Muscle layer of colon (tissue), 2 donors: ENCODE data around the gene PBLD.
A peak's percentile ranks its signal among the peaks of the same experiment; 100 is the strongest.

Source experiments
- H3K27ac ChIP-seq: one replicate; pipeline ENCODE4 v1.7.0; 2013; ENCODE audit warnings: low read depth, mild to moderate bottlenecking, low read length, moderate library complexity
- H3K27me3 ChIP-seq, 2 donors: one replicate each; pipeline ENCODE4 v1.7.0; 2013; ENCODE audit warnings: low read length in 2 of 2, mild to moderate bottlenecking in 2 of 2; ENCODE audit not compliant: insufficient read depth in 2 of 2, control insufficient read depth in 1 of 2
- H3K36me3 ChIP-seq: one replicate; pipeline ENCODE4 v1.7.0; 2013; ENCODE audit warnings: mild to moderate bottlenecking, low read length; ENCODE audit not compliant: insufficient read depth
- H3K4me1 ChIP-seq: one replicate; pipeline ENCODE4 v1.7.0; 2013; ENCODE audit warnings: mild to moderate bottlenecking, low read length; ENCODE audit not compliant: insufficient read depth
- H3K4me3 ChIP-seq, 2 donors: one replicate each; pipeline ENCODE4 v1.7.0; 2013; ENCODE audit warnings: low read length in 2 of 2, low read depth in 1 of 2, mild to moderate bottlenecking in 1 of 2, moderate library complexity in 1 of 2
- H3K9ac ChIP-seq: one replicate; pipeline ENCODE4 v1.7.0; 2013; ENCODE audit warnings: low read length
- H3K9me3 ChIP-seq: one replicate; pipeline ENCODE4 v1.7.0; 2013; ENCODE audit warnings: mild to moderate bottlenecking, low read length
- donor health status: abdominal sarcoma.
- donor health status: Adenocarcinoma of cecum.

PBLD gene

GRCh38 chr10:68345621-68346020 lies 12.9 kb upstream of the PBLD start:
- Histone ChIP-seq H3K9me3 (no peaks in the 10 kb centered on the region), H3K4me3 (no peak overlapping the region), H3K4me1 (no peaks in the 10 kb centered on the region), H3K27me3 (no peaks in the 10 kb centered on the region), H3K9ac (no peak overlapping the region), H3K36me3 (peaks cover 41% of the 10 kb centered on the region), H3K27ac (no peak overlapping the region)

GRCh38 chr10:68342909-68343516 lies 10.3 kb upstream of the PBLD start:
- Histone ChIP-seq H3K36me3 (peaks cover 51% of the 10 kb centered on the region), H3K4me1 (peaks cover 7% of the 10 kb centered on the region), H3K4me3 (no peak overlapping the region), H3K27me3 (no peaks in the 10 kb centered on the region), H3K9ac (no peak overlapping the region), H3K9me3 (no peaks in the 10 kb centered on the region), H3K27ac (no peak overlapping the region)

GRCh38 chr10:68340358-68341080 lies 7.8 kb upstream of the PBLD start:
- H3K27ac ChIP-seq: no peak overlapping the region

GRCh38 chr10:68336754-68337351 lies 4.1 kb upstream of the PBLD start:
- Histone ChIP-seq H3K4me1 (peaks cover 41% of the 10 kb centered on the region), H3K9ac (no peak overlapping the region), H3K27me3 (no peaks in the 10 kb centered on the region), H3K27ac (no peak overlapping the region), H3K9me3 (no peaks in the 10 kb centered on the region), H3K4me3 (no peak overlapping the region), H3K36me3 (peaks cover 36% of the 10 kb centered on the region)

More at GRCh38 chr10:68340358-68341080, 7.8 kb upstream of the PBLD start:
- Histone ChIP-seq H3K27me3 (no peaks in the 10 kb centered on the region), H3K9me3 (no peaks in the 10 kb centered on the region), H3K4me3 (no peak overlapping the region), H3K36me3 (peaks cover 51% of the 10 kb centered on the region), H3K9ac (no peak overlapping the region), H3K4me1 (peaks cover 30% of the 10 kb centered on the region)

GRCh38 chr10:68334672-68335467 lies 2.1 kb upstream of the PBLD start:
- peak overlapping the region; percentile 99 for H3K9ac ChIP-seq
- H3K4me1 ChIP-seq: peaks cover 41% of the 10 kb centered on the region
- H3K9me3 ChIP-seq: no peaks in the 10 kb centered on the region
- H3K27me3 ChIP-seq: no peaks in the 10 kb centered on the region
- H3K36me3 ChIP-seq: peaks cover 16% of the 10 kb centered on the region
- peak overlapping the region; percentile 41 for H3K27ac ChIP-seq
- peak overlapping the region in 1 of 2 donors; percentile 94 for H3K4me3 ChIP-seq

- H3K4me1 ChIP-seq: peaks cover 41% of the 10 kb centered on the region
- no peaks in the 10 kb centered on the region for H3K27me3 ChIP-seq
- peaks cover 5% of the 10 kb centered on the region for H3K36me3 ChIP-seq
- peak overlapping the region; percentile 94 to 100 for H3K4me3 ChIP-seq
- H3K27ac ChIP-seq: peak overlapping the region; percentile 100
- peak overlapping the region; percentile 99 for H3K9ac ChIP-seq
- no peaks in the 10 kb centered on the region for H3K9me3 ChIP-seq
Measured at GRCh38 chr10:68333440-68334431, 1.0 kb upstream of the PBLD start.

GRCh38 chr10:68333058-68333395 lies 299 bp upstream of the PBLD start:
- H3K27ac ChIP-seq: peak overlapping the region; percentile 100
- peaks cover 34% of the 10 kb centered on the region for H3K4me1 ChIP-seq
- no peaks in the 10 kb centered on the region for H3K27me3 ChIP-seq
- peak overlapping the region; percentile 99 for H3K9ac ChIP-seq
- no peaks in the 10 kb centered on the region for H3K36me3 ChIP-seq
- peak overlapping the region; percentile 94 to 100 for H3K4me3 ChIP-seq
- no peaks in the 10 kb centered on the region for H3K9me3 ChIP-seq

GRCh38 chr10:68331455-68332258 lies 1.1 kb downstream of the PBLD start, which contains the start of gene HNRNPH3:
TSS of gene HNRNPH3 (plus strand) at chr10:68332064. CDS start at chr10:68337222, 5,158 bp downstream.
- H3K27ac ChIP-seq: peak within 1 kb of the TSS; percentile 100
- peak within 1 kb of the TSS; percentile 94 to 100 for H3K4me3 ChIP-seq
- peaks cover 21% of the 10 kb centered on the region for H3K4me1 ChIP-seq
- peak within 1 kb of the TSS; percentile 99 for H3K9ac ChIP-seq
- no peaks in the 10 kb centered on the region for H3K36me3 ChIP-seq
- H3K9me3 ChIP-seq: no peaks in the 10 kb centered on the region
- no peaks in the 10 kb centered on the region for H3K27me3 ChIP-seq

- Histone ChIP-seq H3K36me3 (no peaks in the 10 kb centered on the region), H3K4me1 (peaks cover 16% of the 10 kb centered on the region), H3K27me3 (no peaks in the 10 kb centered on the region), H3K4me3 (peak overlapping the region; percentile 94 to 100), H3K9ac (peak overlapping the region; percentile 70), H3K27ac (peak overlapping the region; percentile 100), H3K9me3 (no peaks in the 10 kb centered on the region)
Measured at GRCh38 chr10:68330852-68331454, 1.8 kb downstream of the PBLD start.

GRCh38 chr10:68329506-68329861 lies 3.2 kb downstream of the PBLD start:
- Histone ChIP-seq H3K4me3 (no peak overlapping the region), H3K27me3 (no peaks in the 10 kb centered on the region), H3K27ac (peak overlapping the region; percentile 29), H3K9me3 (no peaks in the 10 kb centered on the region), H3K36me3 (no peaks in the 10 kb centered on the region), H3K9ac (no peak overlapping the region), H3K4me1 (peaks cover 2% of the 10 kb centered on the region)
